Transverse colon (tissue), 4 donors: ENCODE results near the gene EPB41L4B. TPM values are rescaled to one million over a fixed set of nuclear protein-coding genes. Genes with fewer than 3 reads are reported as not detected.

Experiments used
- DNase-seq: peaks from one replicate; pipeline ENCODE4 v3.0.0-alpha.2; 2019
- H3K27ac ChIP-seq, 4 donors: fragments of 200-600 bp; sonication (generic); 2 replicates each; pipeline ENCODE4 v1.5.1; 2016 to 2018; ENCODE audit warnings: inconsistent platforms in 4 of 4
- H3K27me3 ChIP-seq: fragments of 200-600 bp; sonication (generic); 2 replicates; pipeline ENCODE4 v1.5.1; 2017; ENCODE audit warnings: inconsistent platforms
- H3K36me3 ChIP-seq, 4 donors: fragments of 200-600 bp; sonication (generic); 2 replicates each; pipeline ENCODE4 v1.5.1; 2017 to 2019; ENCODE audit warnings: inconsistent platforms in 4 of 4
- H3K4me1 ChIP-seq, 4 donors: fragments of 200-600 bp; sonication (generic); 2 replicates each; pipeline ENCODE4 v1.5.1; 2017 to 2020; ENCODE audit warnings: inconsistent platforms in 4 of 4
- H3K4me3 ChIP-seq, 4 donors: fragments of 200-600 bp; sonication (generic); 1 replicate in 1 of 4; 2 replicates in 3 of 4; pipeline versions ENCODE4 v1.5.1 to v1.6.1; 2017 to 2019; ENCODE audit warnings: inconsistent platforms in 4 of 4
- H3K9me3 ChIP-seq, 2 donors: fragments of 200-600 bp; sonication (generic); 2 replicates each; pipeline ENCODE4 v1.5.1; 2017 to 2019; ENCODE audit warnings: inconsistent platforms in 2 of 2
- CTCF ChIP-seq, 5 experiments: fragments of 200-600 bp in 3 of 5; fragments of 450-650 bp in 2 of 5; sonication (generic) in 3 of 5; IDR thresholded peaks; 1 replicate in 2 of 5; 2 replicates in 3 of 5; pipeline ENCODE4 v1.5.1; 2016 to 2017; ENCODE audit warnings: antibody characterized with exemption in 5 of 5, inconsistent platforms in 3 of 5, mild to moderate bottlenecking in 2 of 5, moderate library complexity in 1 of 5
- EP300 ChIP-seq: sonication (generic); formaldehyde crosslinking; IDR thresholded peaks from one replicate; pipeline ENCODE4 v1.6.1; 2017; ENCODE audit warnings: antibody characterized with exemption, low read depth
- POLR2A ChIP-seq: fragments of 450-650 bp; IDR thresholded peaks from one replicate; pipeline ENCODE4 v1.6.1; 2016; ENCODE audit warnings: antibody characterized with exemption, mild to moderate bottlenecking, moderate library complexity
- POLR2AphosphoS5 ChIP-seq, 3 donors: sonication (generic); formaldehyde crosslinking; IDR thresholded peaks; one replicate each; pipeline ENCODE4 v1.6.1; 2016; ENCODE audit warnings: antibody characterized with exemption in 3 of 3
- WGBS, 2 donors: methylation state at CpG; one replicate each; pipeline ENCODE4 v1.1.5; 2018; ENCODE audit warnings: low coverage in 1 of 2; 5-methylcytosine and 5-hydroxymethylcytosine counted together
- in situ Hi-C, 4 donors: fragments of 200-750 bp; cut with MboI; loops; one replicate each; pipeline versions ENCODE4 v1.15.0 to v1.15.1; 2017; ENCODE audit warnings: low sequenced_read_pairs in 3 of 4, low pct_ligation_motif_present in 1 of 4, low pct_unique_long_range_greater_than_20kb in 1 of 4
- intact Hi-C: fragments of 100-400 bp; cut with DNase I; formaldehyde crosslinking; loops from one replicate; pipeline ENCODE4 v1.15.1; 2023; ENCODE audit warnings: low total_unique reads
- total RNA-seq, 4 donors: library from RNA; depleted of rRNA; stranded (reverse); fragments of >200 nt; gene quantifications; one replicate each; pipeline ENCODE4 v1.1.0, GENCODE V29; 2016

Gene EPB41L4B
- total RNA-seq, 4 donors from 2014 or later = 76.8 to 159 (median 110) TPM

DNA sequence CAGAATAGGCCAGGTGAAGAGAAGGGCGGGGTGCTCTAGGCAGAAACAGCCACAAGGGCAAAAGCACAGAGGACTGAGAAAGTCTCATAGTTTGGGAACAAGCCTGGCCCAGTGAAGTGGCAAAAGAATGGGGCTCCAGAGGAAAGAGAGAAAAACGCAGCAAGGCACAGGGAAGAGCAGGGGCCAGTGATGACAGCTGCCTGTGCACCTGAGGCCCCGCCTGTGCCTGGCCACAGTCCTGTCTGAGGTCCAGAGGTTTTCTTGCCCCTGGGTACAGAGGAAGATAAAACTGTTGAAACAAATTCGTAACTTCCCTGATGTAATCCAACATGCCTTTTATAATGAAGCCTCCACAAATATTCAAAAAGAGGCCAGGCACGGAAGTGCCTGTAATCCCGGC is 175.8 kb downstream of the EPB41L4B start:
- 76 to 80% methylated on average over 5 to 6 of the region's 6 CpGs for WGBS, 2 donors
- Histone ChIP-seq H3K9me3 (no peaks in the 10 kb centered on the region), H3K27me3 (no peaks in the 10 kb centered on the region), H3K4me3 (no peak overlapping the region), H3K36me3 (no peaks in the 10 kb centered on the region), H3K27ac (no peak overlapping the region), H3K4me1 (peaks cover 0 to 2% (median 0%) of the 10 kb centered on the region in 4 donors)
- intact Hi-C loops = loop anchor here (1.0 kb wide), 1 partner anchor 11 kb away; no protein-coding TSS in a partner anchor
- in situ Hi-C loops = no loop called here
- no peak for DNase-seq
- TF ChIP-seq CTCF (IDR thresholded peaks at IDR 0.05) (no peak), POLR2AphosphoS5 (IDR thresholded peaks at IDR 0.05) (no peak), EP300 (no peak), POLR2A (no peak)

GRCh38 chr9:109143881-109144562 is 176.8 kb downstream of the EPB41L4B start:
- Histone ChIP-seq H3K9me3 (no peaks in the 10 kb centered on the region), H3K27ac (no peak overlapping the region), H3K27me3 (no peaks in the 10 kb centered on the region), H3K4me1 (no peaks in the 10 kb centered on the region), H3K36me3 (no peaks in the 10 kb centered on the region), H3K4me3 (no peak overlapping the region)
- intact Hi-C loops (no loop called here), in situ Hi-C loops (no loop called here)
- TF ChIP-seq POLR2AphosphoS5 (IDR thresholded peaks at IDR 0.05) (no peak), CTCF (IDR thresholded peaks at IDR 0.05) (peak in 4 of 5 experiments; percentile 30 to 43 (median 40))
- no peak for DNase-seq
- WGBS, 2 donors = 36 to 67% methylated on average over 2 to 5 of the region's 5 CpGs

DNA sequence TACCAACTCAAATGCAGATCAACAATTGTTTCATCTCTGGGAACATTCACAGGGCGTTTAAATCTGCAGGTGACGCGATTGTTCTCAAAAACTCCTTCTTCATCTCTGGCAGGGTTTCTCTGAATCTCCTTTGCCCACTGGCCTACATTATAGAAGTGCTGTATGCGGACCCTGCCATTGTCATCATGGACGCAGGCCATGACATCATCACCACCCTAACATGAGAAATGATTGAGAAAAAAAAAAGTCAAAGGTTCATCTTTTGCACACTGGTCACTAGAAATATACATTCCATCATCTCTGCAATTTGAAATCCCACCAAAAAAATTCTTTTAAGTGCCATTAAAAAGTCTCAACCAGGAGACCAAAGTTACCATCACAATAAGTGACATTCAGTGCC is 179.5 kb downstream of the EPB41L4B start:
- Histone ChIP-seq H3K9me3 (no peaks in the 10 kb centered on the region), H3K27me3 (no peaks in the 10 kb centered on the region), H3K36me3 (no peaks in the 10 kb centered on the region), H3K27ac (no peak overlapping the region), H3K4me3 (no peak overlapping the region), H3K4me1 (no peaks in the 10 kb centered on the region)
- no peak for TF ChIP-seq POLR2A
- TF ChIP-seq EP300 = no peak
- no peak for TF ChIP-seq CTCF (IDR thresholded peaks at IDR 0.05)
- no peak for TF ChIP-seq POLR2AphosphoS5 (IDR thresholded peaks at IDR 0.05)
- intact Hi-C loops = no loop called here
- WGBS, 2 donors = 91 to 94% methylated on average over 5 of the region's 5 CpGs
- DNase-seq = no peak
- in situ Hi-C loops = no loop called here

DNA sequence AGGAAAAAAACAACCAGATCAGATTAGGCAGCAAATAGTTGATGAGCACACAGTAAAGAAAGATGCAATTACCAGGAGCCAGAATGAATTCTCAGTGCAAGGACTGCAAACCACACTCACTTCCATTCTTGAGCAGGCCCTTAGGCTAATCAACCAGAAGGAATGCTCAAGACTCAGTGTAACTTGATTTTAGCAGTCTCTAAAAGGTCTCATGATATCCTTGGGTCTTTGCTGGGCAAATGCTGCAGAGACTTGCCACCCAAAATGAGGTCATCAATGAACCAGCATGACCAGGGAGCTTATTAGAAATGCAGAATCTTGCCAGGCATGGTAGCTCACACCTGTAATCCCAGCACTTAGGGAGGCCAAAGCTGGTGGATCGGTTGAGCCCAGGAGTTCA is 181.0 kb downstream of the EPB41L4B start:
- TF ChIP-seq POLR2AphosphoS5 (IDR thresholded peaks at IDR 0.05) (no peak), CTCF (IDR thresholded peaks at IDR 0.05) (no peak)
- WGBS, 2 donors = 94% methylated on average over 1 of the region's 1 CpG; no CpG with 5 or more reads in 1 of the 2 donors
- no peak overlapping the region for H3K27ac ChIP-seq
- no peak for DNase-seq
- H3K36me3 ChIP-seq = no peaks in the 10 kb centered on the region
- intact Hi-C loops = no loop called here
- in situ Hi-C loops = no loop called here
- no peak overlapping the region for H3K4me3 ChIP-seq
- H3K4me1 ChIP-seq = no peaks in the 10 kb centered on the region
- no peaks in the 10 kb centered on the region for H3K9me3 ChIP-seq
- no peaks in the 10 kb centered on the region for H3K27me3 ChIP-seq
